Neuron (in vitro differentiated cells): ENCODE measurements around the gene GXYLT2.

ENCODE experiments used
- H2AFZ ChIP-seq: one replicate; pipeline ENCODE4 v1.6.1; 2013; ENCODE audit warnings: low read depth, mild to moderate bottlenecking, inconsistent platforms, low read length, moderate library complexity
- H3K27me3 ChIP-seq: one replicate; pipeline ENCODE4 v1.6.1; 2013; ENCODE audit warnings: low read length; ENCODE audit not compliant: insufficient read depth
- H3K36me3 ChIP-seq: one replicate; pipeline ENCODE4 v1.6.1; 2013; ENCODE audit warnings: low read length; ENCODE audit not compliant: insufficient read depth
- H3K4me1 ChIP-seq: one replicate; pipeline ENCODE4 v1.6.1; 2013; ENCODE audit warnings: low read length; ENCODE audit not compliant: insufficient read depth
- H3K4me3 ChIP-seq: 2 replicates; pipeline ENCODE4 v1.5.1; 2013; ENCODE audit warnings: mild to moderate bottlenecking, low read length, moderate library complexity
- H3K9me3 ChIP-seq: one replicate; pipeline ENCODE4 v1.6.1; 2013; ENCODE audit warnings: low read length

The GXYLT2 gene

DNA sequence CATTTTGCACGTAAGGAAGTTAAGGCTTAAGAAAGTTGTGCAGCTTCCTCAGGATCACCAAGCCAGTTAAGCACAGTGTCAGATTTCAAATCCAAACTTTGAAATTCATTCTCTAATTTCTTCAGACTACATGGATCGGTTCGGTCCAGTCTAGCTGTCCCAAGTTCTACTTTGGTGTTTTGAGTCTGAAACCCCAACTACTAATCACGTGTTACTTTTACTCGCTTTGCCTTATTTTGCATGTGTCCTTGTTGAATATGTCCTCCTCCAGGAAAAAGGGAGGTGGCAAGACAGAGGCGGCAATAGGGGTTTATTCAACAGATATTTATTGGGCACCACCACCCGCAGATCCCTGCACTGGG lies 522 bp upstream of the GXYLT2 start:
- H3K36me3 ChIP-seq: no peaks in the 10 kb centered on the region
- peaks cover 79% of the 10 kb centered on the region for H3K27me3 ChIP-seq

GRCh38 chr3:72888546-72889309 lies 882 bp downstream of the GXYLT2 start:
- peaks cover 5% of the 10 kb centered on the region for H3K9me3 ChIP-seq
- H2AFZ ChIP-seq: no peak overlapping the region
- H3K36me3 ChIP-seq: no peaks in the 10 kb centered on the region
- H3K4me3 ChIP-seq: no peak overlapping the region
- peaks cover 85% of the 10 kb centered on the region for H3K27me3 ChIP-seq
- peaks cover 16% of the 10 kb centered on the region for H3K4me1 ChIP-seq

More for the DNA sequence above, 522 bp upstream of the GXYLT2 start:
- H2AFZ ChIP-seq: no peak overlapping the region
- peaks cover 10% of the 10 kb centered on the region for H3K9me3 ChIP-seq
- peak overlapping the region; percentile 40 for H3K4me3 ChIP-seq
- H3K4me1 ChIP-seq: peaks cover 16% of the 10 kb centered on the region

DNA sequence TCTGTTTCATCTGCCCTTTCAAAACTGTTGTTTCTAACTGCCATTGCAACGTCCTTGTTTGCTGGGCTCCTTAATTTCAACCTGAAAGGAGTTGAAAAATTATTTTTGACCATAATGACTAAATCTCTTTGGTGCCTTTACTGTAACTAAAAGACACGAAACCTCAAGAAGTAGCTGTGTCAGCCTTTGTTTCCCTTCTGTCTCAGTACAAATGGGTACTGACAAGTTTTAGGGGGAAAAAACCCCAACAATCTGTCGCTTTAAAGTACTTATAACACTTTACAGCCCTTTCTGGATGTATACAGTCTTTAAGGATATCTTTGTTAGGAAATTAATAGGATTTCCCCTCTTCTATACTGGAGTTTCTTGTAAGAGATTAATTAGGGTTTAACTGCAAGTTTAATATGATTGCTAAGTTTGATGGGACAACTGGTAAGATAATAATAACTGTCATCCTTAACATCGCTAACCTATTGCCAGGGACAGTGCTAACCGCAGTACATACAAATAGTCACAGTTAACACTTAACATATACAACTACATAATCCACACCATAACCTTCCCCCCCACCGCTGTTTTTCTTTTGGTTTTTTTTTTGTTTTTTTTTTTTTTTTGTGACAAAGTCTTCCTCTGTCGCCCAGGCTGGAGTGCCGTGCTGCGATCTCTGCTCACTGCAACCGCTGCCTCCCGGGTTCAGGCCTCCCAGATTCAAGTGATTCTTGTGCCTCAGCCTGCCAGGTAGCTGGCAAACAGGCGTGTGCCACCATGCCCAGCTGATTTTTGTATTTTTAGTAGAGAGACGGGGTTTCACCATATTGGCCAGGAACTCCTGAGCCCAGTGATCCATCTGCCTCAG lies 1.7 kb downstream of the GXYLT2 start:
- Histone ChIP-seq H3K4me1 (peaks cover 16% of the 10 kb centered on the region), H3K9me3 (peaks cover under 1% of the 10 kb centered on the region), H3K27me3 (peaks cover 85% of the 10 kb centered on the region), H3K4me3 (no peak overlapping the region), H2AFZ (no peak overlapping the region), H3K36me3 (no peaks in the 10 kb centered on the region)

DNA sequence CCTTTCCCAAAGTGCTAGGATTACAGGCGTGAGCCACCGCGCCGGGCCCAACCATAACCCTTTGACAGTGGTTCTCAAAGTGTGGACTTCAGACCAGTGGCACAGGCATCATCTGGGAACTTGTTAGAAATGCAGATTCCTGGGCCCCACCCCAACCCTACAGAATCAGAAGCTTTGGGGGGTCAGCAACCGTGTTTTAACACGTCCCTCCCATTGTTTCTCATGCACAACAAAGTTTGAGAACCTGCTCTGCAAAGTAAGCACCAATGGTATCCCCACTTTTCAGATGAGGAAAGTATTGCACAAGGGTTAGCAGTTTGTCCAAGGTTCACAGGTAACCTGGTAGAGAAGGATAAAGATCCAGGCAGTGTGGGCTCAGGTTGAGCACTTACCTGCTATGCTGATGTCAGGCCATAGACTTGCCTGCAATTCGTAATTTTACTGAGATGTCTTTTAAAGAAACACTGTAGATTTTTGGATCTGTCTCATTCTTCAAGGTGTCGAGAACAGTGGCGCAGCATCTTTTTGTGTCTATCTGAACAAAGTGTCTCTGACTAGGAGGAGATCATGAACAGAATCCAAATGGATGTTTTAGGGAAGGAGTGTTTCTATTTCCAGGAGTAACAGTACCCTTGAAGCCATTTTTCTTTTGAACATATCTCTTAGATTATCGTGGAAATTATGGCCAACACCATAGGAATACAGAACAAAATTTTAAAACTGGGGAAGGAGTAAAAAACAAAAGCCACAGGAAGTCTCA lies 2.5 kb downstream of the GXYLT2 start:
- no peak overlapping the region for H3K4me3 ChIP-seq
- no peaks in the 10 kb centered on the region for H3K36me3 ChIP-seq
- H2AFZ ChIP-seq: no peak overlapping the region
- peaks cover 86% of the 10 kb centered on the region for H3K27me3 ChIP-seq
- H3K4me1 ChIP-seq: peaks cover 16% of the 10 kb centered on the region
- H3K9me3 ChIP-seq: no peaks in the 10 kb centered on the region

DNA sequence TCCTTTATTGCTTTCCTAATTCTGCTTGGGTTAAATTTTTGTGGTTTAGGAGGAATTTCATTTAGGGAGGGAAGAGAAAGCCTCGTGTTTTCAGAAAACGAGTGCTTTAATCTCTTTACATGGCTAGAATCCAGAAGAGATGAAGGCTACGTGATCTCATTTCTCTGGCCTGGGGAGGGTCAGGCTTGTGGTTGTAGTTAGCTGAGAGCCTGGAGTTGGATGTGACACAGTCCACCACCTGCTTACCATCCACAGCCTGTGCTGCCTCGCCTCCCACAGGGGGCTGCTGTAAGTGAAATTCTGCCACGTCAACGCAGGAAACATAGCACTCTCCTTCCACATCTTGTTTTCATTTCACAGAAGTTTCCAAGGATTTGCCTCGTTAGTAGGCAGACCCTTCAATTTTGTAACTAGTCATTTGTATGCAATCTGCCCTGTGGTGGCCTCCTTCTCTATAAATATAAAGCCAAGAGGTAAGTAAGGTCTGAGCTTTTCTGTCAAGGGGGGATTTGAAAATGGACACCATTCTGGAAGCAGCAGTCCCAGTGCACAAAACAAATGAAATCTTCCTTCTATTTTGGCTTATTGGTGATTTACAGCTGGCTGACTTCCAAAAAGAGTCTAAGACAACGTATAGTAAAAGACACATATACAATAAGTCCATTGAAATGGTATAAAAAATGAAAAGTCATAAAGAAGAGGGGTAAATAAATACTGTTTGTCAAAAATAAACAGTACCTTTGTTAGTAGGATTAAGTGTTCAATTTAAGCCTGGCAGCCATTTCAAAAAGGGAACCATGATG lies 3.4 kb downstream of the GXYLT2 start:
- H3K36me3 ChIP-seq: no peaks in the 10 kb centered on the region
- H3K9me3 ChIP-seq: no peaks in the 10 kb centered on the region
- no peak overlapping the region for H3K4me3 ChIP-seq
- H2AFZ ChIP-seq: no peak overlapping the region
- H3K27me3 ChIP-seq: peaks cover 85% of the 10 kb centered on the region
- peaks cover 16% of the 10 kb centered on the region for H3K4me1 ChIP-seq

- Histone ChIP-seq H3K4me3 (no peak overlapping the region), H3K27me3 (peaks cover 87% of the 10 kb centered on the region), H3K4me1 (peaks cover 15% of the 10 kb centered on the region)
Observed at GRCh38 chr3:72892081-72892775, 4.4 kb downstream of the GXYLT2 start.

GRCh38 chr3:72892870-72893269 lies 5.0 kb downstream of the GXYLT2 start:
- H3K27me3 ChIP-seq: peaks cover 86% of the 10 kb centered on the region

More at GRCh38 chr3:72892081-72892775, 4.4 kb downstream of the GXYLT2 start:
- Histone ChIP-seq H3K9me3 (no peaks in the 10 kb centered on the region), H2AFZ (no peak overlapping the region), H3K36me3 (no peaks in the 10 kb centered on the region)

GRCh38 chr3:72894976-72895552 lies 7.2 kb downstream of the GXYLT2 start:
- Histone ChIP-seq H2AFZ (no peak overlapping the region), H3K36me3 (no peaks in the 10 kb centered on the region), H3K27me3 (peaks cover 93% of the 10 kb centered on the region), H3K4me3 (no peak overlapping the region), H3K9me3 (no peaks in the 10 kb centered on the region), H3K4me1 (no peaks in the 10 kb centered on the region)

More at GRCh38 chr3:72892870-72893269, 5.0 kb downstream of the GXYLT2 start:
- peaks cover 9% of the 10 kb centered on the region for H3K4me1 ChIP-seq
- no peaks in the 10 kb centered on the region for H3K9me3 ChIP-seq
- H2AFZ ChIP-seq: no peak overlapping the region
- no peak overlapping the region for H3K4me3 ChIP-seq
- no peaks in the 10 kb centered on the region for H3K36me3 ChIP-seq

DNA sequence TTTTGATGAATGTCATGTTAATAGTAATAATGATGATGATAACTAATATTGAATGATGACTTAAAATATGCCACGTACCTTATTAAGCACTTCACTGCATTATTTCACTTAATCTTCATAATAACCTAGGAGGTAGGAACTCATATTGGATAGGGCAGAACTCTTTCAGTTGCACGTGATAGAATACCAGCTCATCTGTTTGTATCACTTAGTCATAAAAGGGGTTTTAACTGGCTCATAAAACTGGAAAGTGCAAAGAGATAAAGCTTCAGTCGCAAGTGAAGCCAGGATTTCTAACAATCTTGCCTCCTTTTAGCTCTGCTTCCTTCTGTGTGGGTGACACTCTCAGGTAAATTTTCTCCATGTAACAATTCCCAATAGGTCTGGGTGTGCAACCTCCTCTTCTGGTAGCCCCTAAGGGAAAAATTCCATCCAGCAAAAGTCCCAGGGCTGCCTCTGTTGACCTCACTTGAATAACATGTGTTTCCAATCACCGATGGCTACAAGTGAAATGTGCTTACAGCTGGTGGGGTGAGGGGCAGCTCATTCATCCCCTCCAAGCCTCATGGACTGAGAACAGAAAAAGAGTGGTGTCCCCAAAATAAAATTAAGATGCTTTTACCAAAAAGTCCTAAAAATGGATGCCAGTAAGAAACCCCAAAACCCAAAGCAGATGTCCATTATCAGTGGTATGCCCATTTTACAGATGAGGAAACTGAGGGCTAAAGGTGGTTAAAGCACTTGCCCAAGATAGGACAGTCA lies 9.3 kb downstream of the GXYLT2 start:
- H3K4me3 ChIP-seq: no peak overlapping the region
- no peaks in the 10 kb centered on the region for H3K4me1 ChIP-seq
- peaks cover 79% of the 10 kb centered on the region for H3K27me3 ChIP-seq
- H2AFZ ChIP-seq: no peak overlapping the region
- H3K9me3 ChIP-seq: no peaks in the 10 kb centered on the region
- no peaks in the 10 kb centered on the region for H3K36me3 ChIP-seq

DNA sequence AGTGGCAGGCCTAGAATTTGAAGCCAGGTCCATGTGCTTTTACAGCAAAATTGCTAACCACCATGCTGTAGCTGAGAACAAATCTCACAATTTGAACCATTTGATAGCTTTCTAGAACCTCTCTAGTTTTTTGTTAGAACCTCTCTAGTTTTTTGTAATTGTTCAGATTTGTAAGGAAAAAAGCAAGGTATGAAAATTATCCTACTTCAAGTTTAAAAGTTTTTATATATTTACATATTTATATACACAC lies 9.8 kb downstream of the GXYLT2 start:
- Histone ChIP-seq H3K4me1 (no peaks in the 10 kb centered on the region), H3K9me3 (no peaks in the 10 kb centered on the region), H3K4me3 (no peak overlapping the region), H3K27me3 (peaks cover 77% of the 10 kb centered on the region), H2AFZ (no peak overlapping the region), H3K36me3 (no peaks in the 10 kb centered on the region)

- Histone ChIP-seq H3K27me3 (peaks cover 76% of the 10 kb centered on the region), H3K36me3 (no peaks in the 10 kb centered on the region), H2AFZ (no peak overlapping the region), H3K4me3 (no peak overlapping the region), H3K9me3 (no peaks in the 10 kb centered on the region), H3K4me1 (no peaks in the 10 kb centered on the region)
Observed at GRCh38 chr3:72899349-72899765, 11.5 kb downstream of the GXYLT2 start.
